H1 (cell line): ENCODE data around the gene TESMIN. TPM values are rescaled to one million over a fixed set of nuclear protein-coding genes. Genes with fewer than 3 reads are reported as not detected.

Source experiments
- SAP30 ChIP-seq: fragments of 300-600 bp; sonication (generic); IDR thresholded peaks from 2 replicates; pipeline ENCODE4 v1.7.1; 2012; ENCODE audit warnings: low read length, moderate library complexity, mild to moderate bottlenecking, inconsistent platforms; ENCODE audit not compliant: insufficient read depth, insufficient replicate concordance
- polyA plus RNA-seq, 7 experiments: library from polyadenylated mRNA; depleted of rRNA in 3 of 7; stranded (reverse) in 5 of 7; unstranded in 2 of 7; fragments of >200 nt in 5 of 7; fragments of 200-250 nt in 2 of 7; gene quantifications; 1 replicate in 5 of 7; 2 replicates in 1 of 7; 4 replicates in 1 of 7; pipeline versions ENCODE4 v1.2.1 to v1.2.3, GENCODE V29; 2011 to 2013; ENCODE audit warnings: missing spikeins in 2 of 7, mixed read lengths in 2 of 7
- total RNA-seq: library from RNA; stranded (reverse); fragmentation: NEBNext Ultra II Directional; extraction: Animal tissue kit (Norgen Biotek cat#: 25700); gene quantifications from 2 replicates; pipeline ENCODE4 v1.2.1, GENCODE V29; 2021

Gene TESMIN
- total and polyA plus RNA-seq, 2 of the 8 experiments (the other 6 are each of a cell fraction or from before 2014, with no cell fraction given): 22.6 to 61.1 TPM

DNA sequence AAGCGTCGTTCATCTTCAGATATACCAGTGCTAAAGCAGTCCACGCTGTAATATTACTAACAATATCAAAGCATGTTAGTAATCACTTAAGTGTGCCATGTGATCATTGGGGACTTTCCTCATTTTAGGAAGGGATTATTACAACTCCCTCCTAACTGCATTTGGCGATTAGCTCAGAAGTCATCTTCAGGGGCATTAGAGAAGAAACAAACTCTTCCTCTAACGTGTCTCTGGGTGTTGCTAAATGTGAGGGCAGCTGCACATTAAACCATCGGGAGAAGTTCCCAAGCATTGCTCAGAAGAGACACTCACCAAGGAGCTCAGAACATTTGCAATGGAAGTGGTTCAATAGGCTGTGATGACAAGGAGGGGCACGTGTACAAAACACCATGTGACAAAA lies 17.2 kb downstream of the TESMIN start (continued):
- TF ChIP-seq SAP30: no peak
